GM10266 (cell line): ENCODE data around the gene NT5DC3.
"Not testable (repeated sequence)": the region's sequence is repeated elsewhere in the genome, so short reads cannot be mapped to it uniquely, and the experiment has no call there.

Experiments used
- DNase-seq: peaks from one replicate; pipeline ENCODE4 v3.0.0; 2012; ENCODE audit errors: extremely low spot score
- CTCF ChIP-seq: IDR thresholded peaks from 2 replicates; pipeline ENCODE4 v1.5.1; 2012; ENCODE audit warnings: mild to moderate bottlenecking, low read depth; ENCODE audit not compliant: control insufficient read depth, insufficient read depth; ENCODE audit errors: missing control alignments

The NT5DC3 gene

DNA sequence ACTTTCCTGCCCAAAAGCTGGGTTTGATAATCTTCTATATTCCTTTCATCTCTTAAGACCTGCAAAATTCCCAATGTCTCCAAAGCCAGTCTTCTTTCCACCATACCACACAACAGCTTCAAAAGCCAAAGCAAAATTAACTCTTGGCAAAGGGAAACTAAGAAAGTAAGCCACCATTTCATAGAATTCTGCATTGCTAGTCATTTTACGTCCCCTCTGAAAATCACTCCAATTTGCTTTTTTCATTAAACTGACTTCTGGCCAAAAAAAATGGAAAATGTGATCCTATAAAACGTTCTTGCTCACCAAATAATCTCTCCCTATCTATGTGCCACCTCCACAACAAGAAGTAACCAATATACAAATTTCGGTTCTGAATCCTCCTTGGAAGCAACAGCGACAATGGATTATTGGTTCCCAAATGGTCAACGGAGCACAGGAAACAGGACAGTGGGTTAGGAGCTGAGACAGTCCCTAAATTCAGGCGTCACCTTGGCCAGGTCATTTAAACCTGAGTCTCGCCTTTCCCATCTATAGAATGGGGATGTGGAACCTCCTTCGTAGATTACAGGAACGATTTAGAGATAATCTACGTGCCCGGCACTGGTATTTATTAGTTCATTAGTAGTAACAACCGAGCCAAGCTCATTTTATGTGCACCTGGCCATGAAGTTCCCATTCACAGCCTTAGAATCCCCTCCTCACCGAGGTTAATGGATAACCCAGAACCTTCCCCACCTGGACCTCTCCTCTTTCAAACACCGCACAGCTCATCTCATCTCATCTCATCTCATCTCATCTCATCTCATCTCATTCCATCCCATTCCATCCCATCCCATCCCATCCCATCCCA is 1.2 kb downstream of the NT5DC3 start:
- TF ChIP-seq CTCF = no peak

DNA sequence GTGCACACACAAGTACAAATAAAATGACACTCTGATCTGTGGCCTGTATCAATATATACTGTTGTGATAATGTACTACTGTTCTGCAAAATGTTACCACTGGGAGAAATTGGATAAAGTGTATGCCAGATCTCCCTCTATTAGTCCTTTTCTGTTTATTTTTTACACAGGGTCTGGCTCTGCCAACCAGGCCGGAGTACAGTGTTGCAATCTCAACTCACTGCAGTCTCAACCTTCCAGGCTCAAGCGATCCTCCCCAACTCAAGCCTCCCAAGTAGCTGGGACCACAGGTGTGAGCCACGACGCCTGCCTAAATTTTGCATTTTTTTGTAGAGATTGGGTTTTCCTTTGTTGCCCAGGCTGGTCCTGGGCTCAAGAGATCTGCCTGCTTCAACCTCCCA is 1.9 kb downstream of the NT5DC3 start:
- DNase-seq = no peak

More for the DNA sequence above, 1.2 kb downstream of the NT5DC3 start:
- DNase-seq = peak; percentile 16

GRCh38 chr12:103838254-103838914 is 2.6 kb downstream of the NT5DC3 start:
- TF ChIP-seq CTCF = no peak
- DNase-seq = no peak

More for the DNA sequence above, 1.9 kb downstream of the NT5DC3 start:
- TF ChIP-seq CTCF = no peak

GRCh38 chr12:103836345-103836744 is 4.7 kb downstream of the NT5DC3 start:
- no peak for DNase-seq
- no peak for TF ChIP-seq CTCF

GRCh38 chr12:103835747-103836335 is 5.2 kb downstream of the NT5DC3 start:
- not testable (repeated sequence) for DNase-seq

GRCh38 chr12:103834942-103835341 is 6.1 kb downstream of the NT5DC3 start:
- TF ChIP-seq CTCF = no peak
- DNase-seq = no peak

DNA sequence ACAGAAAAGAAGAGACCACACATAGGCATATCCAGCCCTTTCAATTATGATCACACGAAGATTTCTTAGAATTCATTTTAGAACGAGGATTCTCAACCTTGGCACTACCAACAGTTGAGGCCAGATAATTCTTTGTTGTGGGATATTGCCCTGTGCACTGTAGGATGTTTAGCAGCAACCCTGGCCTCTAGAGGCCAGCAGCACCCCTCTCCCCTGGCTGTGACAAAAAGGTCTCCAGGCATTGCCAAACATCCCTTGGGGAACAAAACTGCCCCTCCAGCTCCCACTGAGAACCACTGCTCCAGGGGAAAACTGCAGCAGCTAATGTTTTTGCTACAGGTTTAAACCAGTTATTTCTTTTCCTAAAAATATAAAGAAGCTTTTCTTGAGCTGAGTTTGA is 7.1 kb downstream of the NT5DC3 start:
- no peak for TF ChIP-seq CTCF
- DNase-seq = no peak
